Panc1 (cell line): ENCODE data around the gene FBXL2. TPM values are rescaled to one million over a fixed set of nuclear protein-coding genes. Genes with fewer than 3 reads are reported as not detected.
A peak's percentile ranks its signal among the peaks of the same experiment; 100 is the strongest.

Source experiments
- ATAC-seq: fragments of 200-7000 bp; cut with Tn5 transposase; 2 replicates; pipeline ENCODE4 v1.9.1; 2020; ENCODE audit warnings: mild to moderate bottlenecking, moderate library complexity
- BruUV-seq: library from RNA; stranded (reverse); fragments of 400-500 nt; replicated peaks from 2 replicates; lab custom pipeline; 2021; lab: Mats Ljungman, UMichigan
- CTCF ChIA-PET: fragments of 300-600 bp; sonication (Branson Sonifier 250); formaldehyde crosslinking; loops from one replicate; lab custom pipeline; 2022; ENCODE audit warnings: antibody characterized with exemption; lab: Charles Lee
- POLR2A ChIA-PET: fragments of 300-600 bp; sonication (Branson Sonifier 250); formaldehyde crosslinking; loops from one replicate; lab custom pipeline; 2022; ENCODE audit warnings: antibody characterized with exemption; lab: Charles Lee
- DNase-seq: peaks from one replicate; pipeline ENCODE4 v3.0.0-alpha.2; 2010; ENCODE audit warnings: low read depth, low spot score
- H3K27ac ChIP-seq: 2 replicates; pipeline ENCODE4 v1.5.1; 2011; ENCODE audit warnings: mild to moderate bottlenecking, low read length, inconsistent platforms
- H3K27me3 ChIP-seq: fragments of 200-500 bp; sonication (Bioruptor generic); 2 replicates; pipeline ENCODE4 v1.6.0; 2014; ENCODE audit warnings: low read length, inconsistent platforms; ENCODE audit not compliant: control insufficient read depth, insufficient read depth
- H3K36me3 ChIP-seq: fragments of 200-500 bp; sonication (Bioruptor generic); 2 replicates; pipeline ENCODE4 v1.5.1; 2014; ENCODE audit warnings: inconsistent platforms, mild to moderate bottlenecking, low read length, moderate library complexity; ENCODE audit not compliant: control insufficient read depth, insufficient read depth
- H3K4me1 ChIP-seq: 2 replicates; pipeline ENCODE4 v1.5.1; 2011; ENCODE audit warnings: inconsistent platforms, mild to moderate bottlenecking, low read length, moderate library complexity; ENCODE audit not compliant: control insufficient read depth, insufficient read depth
- H3K4me3 ChIP-seq, 2 experiments: 2 replicates each; pipeline ENCODE4 v1.5.1; 2011 to 2012; ENCODE audit warnings: low read depth in 2 of 2, low read length in 2 of 2, mild to moderate bottlenecking in 2 of 2, inconsistent platforms in 1 of 2, moderate library complexity in 1 of 2
- H3K9me3 ChIP-seq: fragments of 200-500 bp; sonication (Bioruptor generic); 2 replicates; pipeline ENCODE4 v1.5.1; 2014; ENCODE audit warnings: low read depth, mild to moderate bottlenecking, inconsistent platforms, low read length, moderate library complexity; ENCODE audit not compliant: control insufficient read depth, insufficient read depth
- CTCF ChIP-seq: fragments of 450-650 bp; IDR thresholded peaks from 2 replicates; pipeline ENCODE4 v1.5.1; 2017; ENCODE audit warnings: mild to moderate bottlenecking
- POLR2AphosphoS5 ChIP-seq: IDR thresholded peaks from 2 replicates; pipeline ENCODE4 v1.6.1; 2012; ENCODE audit warnings: mild to moderate bottlenecking, low read depth, low read length, moderate library complexity
- REST ChIP-seq, 2 experiments: IDR thresholded peaks; 2 replicates each; pipeline ENCODE4 v1.6.1; 2011 to 2012; ENCODE audit warnings: low read depth in 2 of 2, control low read depth in 1 of 2, low read length in 1 of 2, mild to moderate bottlenecking in 1 of 2, moderate library complexity in 1 of 2; ENCODE audit not compliant: insufficient read depth in 1 of 2
- SIN3A ChIP-seq: IDR thresholded peaks from 2 replicates; pipeline ENCODE4 v1.6.1; 2012; ENCODE audit warnings: low read depth, mild to moderate bottlenecking, low read length, moderate library complexity, borderline replicate concordance; ENCODE audit not compliant: insufficient read depth
- TCF7L2 ChIP-seq: IDR thresholded peaks from 2 replicates; pipeline ENCODE4 v1.6.1; 2011; ENCODE audit warnings: mild to moderate bottlenecking, low read depth, low read length, inconsistent platforms
- in situ Hi-C: cut with HindIII; loops from 2 replicates; pipeline ENCODE4 v1.10.0; 2016; ENCODE audit warnings: low sequenced_read_pairs, low pct_unique_long_range_greater_than_20kb
- intact Hi-C: fragments of 100-400 bp; cut with micrococcal nuclease; formaldehyde crosslinking; loops from one replicate; pipeline ENCODE4 v1.10.0; 2022; ENCODE audit not compliant: unreplicated experiment
- total RNA-seq: library from RNA; stranded (reverse); gene quantifications from one replicate; pipeline ENCODE4 v1.2.1, GENCODE V29; 2021; ENCODE audit not compliant: unreplicated experiment

The FBXL2 gene
- total RNA-seq, 1 experiment from 2014 or later = 12.3 TPM

DNA sequence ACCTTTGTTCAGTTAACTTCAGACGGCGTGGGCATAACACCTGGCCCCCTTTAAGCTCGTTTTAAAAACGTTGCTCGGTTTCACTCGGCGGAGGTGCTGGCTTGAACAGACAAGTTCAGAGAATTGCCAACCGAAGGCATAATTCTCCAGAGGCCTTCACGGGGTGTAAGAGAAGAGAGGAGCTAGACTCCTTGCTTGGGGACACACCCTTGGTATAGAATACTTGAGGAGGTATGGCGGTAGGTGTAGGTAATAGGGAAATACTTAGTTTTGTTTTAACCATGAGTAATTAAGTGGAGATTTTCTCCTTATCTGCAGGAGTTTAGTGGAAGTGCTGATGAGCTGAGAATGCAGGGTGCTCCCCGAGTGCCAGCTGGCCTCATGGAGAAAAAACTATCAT, 921 bp downstream of the FBXL2 start:
- DNase-seq = no peak
- intact Hi-C loops = no loop called here

GRCh38 chr3:33287672-33288282, 10.5 kb downstream of the FBXL2 start:
- Histone ChIP-seq H3K36me3 (no peaks in the 10 kb centered on the region), H3K27me3 (no peaks in the 10 kb centered on the region), H3K27ac (no peak overlapping the region), H3K4me1 (no peaks in the 10 kb centered on the region), H3K9me3 (no peaks in the 10 kb centered on the region), H3K4me3 (no peak overlapping the region)
- ChIA-PET POLR2A (no interaction called here), CTCF (no interaction called here)
- intact Hi-C loops = no loop called here
- ATAC-seq = no peak
- no TSS peak for BruUV-seq
- no peak for DNase-seq
- in situ Hi-C loops = no loop called here
- TF ChIP-seq CTCF = no peak
- TF ChIP-seq REST (IDR thresholded peaks at IDR 0.05; ENCODE audit: insufficient read depth in 1 of 2, low read depth in 2 of 2, low read length in 1 of 2) = no peak
- no peak for TF ChIP-seq TCF7L2
- no peak for TF ChIP-seq POLR2AphosphoS5
- no peak for TF ChIP-seq SIN3A

More for the DNA sequence above, 921 bp downstream of the FBXL2 start:
- 0 out of 2 replicates have a peak, but pooled peaks have one; percentile 27 for ATAC-seq
- TSS peak; percentile 70 for BruUV-seq
- H3K9me3 ChIP-seq = no peaks in the 10 kb centered on the region
- peak overlapping the region; percentile 72 to 81 for H3K4me3 ChIP-seq
- CTCF ChIA-PET = no interaction called here
- peaks cover 3% of the 10 kb centered on the region; the same call in 1 of the 2 replicates for H3K4me1 ChIP-seq
- in situ Hi-C loops = no loop called here
- peak overlapping the region; percentile 74 for H3K27ac ChIP-seq
- POLR2A ChIA-PET = interaction anchor here (0.7 kb wide), 1 partner anchor 53 kb away, joined by 3 read pairs; no protein-coding TSS in a partner anchor
- no peaks in the 10 kb centered on the region for H3K27me3 ChIP-seq
- H3K36me3 ChIP-seq = no peaks in the 10 kb centered on the region; the same call in 1 of the 2 replicates
- TF ChIP-seq REST (IDR thresholded peaks at IDR 0.05; ENCODE audit: insufficient read depth in 1 of 2, low read depth in 2 of 2, low read length in 1 of 2) = no peak
- no peak for TF ChIP-seq TCF7L2
- no peak for TF ChIP-seq SIN3A
- no peak for TF ChIP-seq POLR2AphosphoS5
- TF ChIP-seq CTCF = no peak
